OCI-LY7 (cell line): ENCODE data around the gene NDUFA6. TPM values are rescaled to one million over a fixed set of nuclear protein-coding genes. Genes with fewer than 3 reads are reported as not detected.
"Not testable (repeated sequence)": the region's sequence is repeated elsewhere in the genome, so short reads cannot be mapped to it uniquely, and the experiment has no call there.

Source experiments
- Bru-seq: library from RNA; stranded (reverse); fragments of 400-500 nt; gene quantifications from one replicate; lab custom pipeline; 2021; lab: Mats Ljungman, UMichigan
- BruChase-seq, 2 experiments: library from RNA; stranded (reverse); fragments of 400-500 nt; gene quantifications; one replicate each; lab custom pipeline; 2021; lab: Mats Ljungman, UMichigan
- BruUV-seq: library from RNA; stranded (reverse); fragments of 400-500 nt; replicated peaks from 2 replicates; lab custom pipeline; 2021; lab: Mats Ljungman, UMichigan
- CTCF ChIA-PET: fragments of 300-600 bp; sonication (Branson Sonifier 250); formaldehyde crosslinking; loops from one replicate; lab custom pipeline; 2022; ENCODE audit warnings: antibody characterized with exemption; ENCODE audit not compliant: unreplicated experiment; lab: Charles Lee
- POLR2A ChIA-PET: fragments of 300-600 bp; sonication (Branson Sonifier 250); formaldehyde crosslinking; loops from one replicate; lab custom pipeline; 2022; ENCODE audit warnings: antibody characterized with exemption; lab: Charles Lee
- DNase-seq: peaks from one replicate; pipeline ENCODE4 v3.0.0-alpha.2; 2015; ENCODE audit warnings: low spot score
- H2AFZ ChIP-seq: fragments of 200-600 bp; sonication (generic), shearing (Covaris generic); 2 replicates; pipeline ENCODE4 v1.6.1; 2014; ENCODE audit warnings: mild to moderate bottlenecking, antibody characterized with exemption, low read length, moderate library complexity
- H3K27ac ChIP-seq: fragments of 200-600 bp; sonication (generic); 2 replicates; pipeline ENCODE4 v1.5.1; 2014; ENCODE audit warnings: mixed run types, low read depth, mild to moderate bottlenecking, moderate library complexity, low read length, inconsistent platforms; ENCODE audit not compliant: poor library complexity, severe bottlenecking
- H3K36me3 ChIP-seq: fragments of 200-600 bp; sonication (generic); 2 replicates; pipeline ENCODE4 v1.6.1; 2014; ENCODE audit warnings: mild to moderate bottlenecking, antibody characterized with exemption, low read length, moderate library complexity, mixed read lengths; ENCODE audit not compliant: insufficient read depth
- H3K4me1 ChIP-seq: fragments of 200-600 bp; sonication (generic); 2 replicates; pipeline ENCODE4 v1.5.1; 2014; ENCODE audit warnings: mild to moderate bottlenecking, low read length; ENCODE audit not compliant: insufficient read depth, poor library complexity, severe bottlenecking
- H3K4me2 ChIP-seq: fragments of 200-600 bp; sonication (generic); 2 replicates; pipeline ENCODE4 v1.6.1; 2014; ENCODE audit warnings: mild to moderate bottlenecking, low read length
- H3K4me3 ChIP-seq: fragments of 200-600 bp; sonication (generic); 2 replicates; pipeline ENCODE4 v1.5.1; 2014; ENCODE audit warnings: mild to moderate bottlenecking, low read depth, low read length; ENCODE audit not compliant: poor library complexity, severe bottlenecking
- H3K79me2 ChIP-seq: fragments of 200-600 bp; sonication (generic); 2 replicates; pipeline ENCODE4 v1.6.1; 2016; ENCODE audit warnings: low read depth, mild to moderate bottlenecking, low read length, moderate library complexity, mixed read lengths; ENCODE audit not compliant: insufficient read depth
- H3K9me2 ChIP-seq: fragments of 200-600 bp; sonication (generic); 2 replicates; pipeline ENCODE4 v1.6.1; 2016; ENCODE audit warnings: mild to moderate bottlenecking, low read length, mixed read lengths; ENCODE audit not compliant: insufficient read depth
- H3K9me3 ChIP-seq: fragments of 200-600 bp; sonication (generic); 2 replicates; pipeline ENCODE4 v1.6.1; 2014; ENCODE audit warnings: mild to moderate bottlenecking, mixed run types, low read length, mixed read lengths
- H4K20me1 ChIP-seq: fragments of 200-600 bp; sonication (generic); 2 replicates; pipeline ENCODE4 v1.6.1; 2014; ENCODE audit warnings: mild to moderate bottlenecking, antibody characterized with exemption, low read length, moderate library complexity, mixed read lengths; ENCODE audit not compliant: insufficient read depth
- CTCF ChIP-seq: fragments of 200-600 bp; sonication (generic); conservative IDR thresholded peaks from 2 replicates; pipeline ENCODE4 v1.5.1; 2014; ENCODE audit warnings: mild to moderate bottlenecking, antibody characterized with exemption, low read length, moderate library complexity, mixed read lengths
- EZH2phosphoT487 ChIP-seq: fragments of 200-600 bp; sonication (generic); IDR thresholded peaks from 2 replicates; pipeline ENCODE4 v1.6.1; 2018; ENCODE audit warnings: low read depth, borderline replicate concordance, mild to moderate bottlenecking, mixed run types, antibody characterized with exemption, low read length, moderate library complexity, mixed read lengths
- intact Hi-C: fragments of 100-400 bp; cut with micrococcal nuclease; formaldehyde crosslinking; loops from one replicate; pipeline ENCODE4 v1.10.0; 2022; ENCODE audit not compliant: unreplicated experiment
- long read RNA-seq: library from polyadenylated mRNA; stranded (forward); transcript quantifications from one replicate; pipeline ENCODE4 v2.0.0, GENCODE V29; 2022
- total RNA-seq, 2 experiments: library from RNA; depleted of rRNA in 1 of 2; stranded (reverse); fragments of >200 nt in 1 of 2; shearing (Covaris generic) in 1 of 2; gene quantifications; 2 replicates each; pipeline ENCODE4 v1.2.3, GENCODE V29; 2014 to 2022

NDUFA6 gene
- total RNA-seq (2014; rRNA removed; shearing (Covaris generic)) (49.8 and 62.4 TPM in 2 replicates), total RNA-seq (2022) (57.6 and 63.8 TPM in 2 replicates), Bru-seq, nascent RNA (percentile 91 among the genes with signal in this experiment), BruChase-seq, experiment 1, labeled RNA remaining after a 6-hour chase (percentile 94 among the genes with signal in this experiment), BruChase-seq, experiment 2, labeled RNA remaining after a 2-hour chase (percentile 92 among the genes with signal in this experiment)
- long read RNA-seq, transcript NDUFA6-201 (2 exons, 475 nt) = minor isoform, 6 of 160 reads
- long read RNA-seq, transcript NDUFA6-202 (3 exons, 1,256 nt) = major isoform, 150 of 160 reads
- long read RNA-seq, partial matches to known transcripts = 0 of 160 reads
- long read RNA-seq, other reads (novel, unspliced or antisense) = 4 of 160 reads

- Histone ChIP-seq H3K4me2 (peak within 1 kb of the TSS; percentile 97), H3K36me3 (peaks cover 31% of the 10 kb centered on the region), H3K4me3 (peak within 1 kb of the TSS; percentile 84), H2AFZ (peak within 1 kb of the TSS; percentile 78), H4K20me1 (no peaks in the 10 kb centered on the region), H3K27ac (peak within 1 kb of the TSS; percentile 71), H3K4me1 (peaks cover 23% of the 10 kb centered on the region), H3K9me3 (peaks cover 12% of the 10 kb centered on the region), H3K79me2 (peaks cover 22% of the 10 kb centered on the region), H3K9me2 (no peaks in the 10 kb centered on the region)
- BruUV-seq = no TSS peak
- TF ChIP-seq CTCF = peak; percentile 93
- no peak for TF ChIP-seq EZH2phosphoT487
- ChIA-PET POLR2A (interaction anchor here (0.5 to 2.5 kb wide), 11 partner anchors 10 to 409 kb away, joined by 3 to 18 read pairs (median 3); partner anchors contain the start of gene SMDT1), CTCF (interaction anchor here (0.6 to 0.9 kb wide), 3 partner anchors 22 to 347 kb away, joined by 3 to 4 read pairs (median 3); partner anchors contain the start of gene SMIM45)
- intact Hi-C loops = loop anchor here (1.0 kb wide), 1 partner anchor 346 kb away; no protein-coding TSS in a partner anchor
- DNase-seq = peak; percentile 99
Measured at GRCh38 chr22:42090596-42091454, at the start of gene NDUFA6. Gene NDUFA6, minus strand, starts transcription at chr22:42090772. Its CDS starts 28 bp downstream, at chr22:42090744.

- H3K4me2 ChIP-seq, H3K27ac ChIP-seq, H2AFZ ChIP-seq, H3K79me2 ChIP-seq, H4K20me1 ChIP-seq, H3K4me3 ChIP-seq, DNase-seq, H3K4me1 ChIP-seq, H3K36me3 ChIP-seq, H3K9me2 ChIP-seq, H3K9me3 ChIP-seq, POLR2A ChIA-PET, BruUV-seq, CTCF ChIA-PET, intact Hi-C loops: not testable (repeated sequence)
Measured at GRCh38 chr22:42140153-42140552, 49.6 kb upstream of the NDUFA6 start.

GRCh38 chr22:42139508-42139907, 48.9 kb upstream of the NDUFA6 start:
- CTCF ChIA-PET, POLR2A ChIA-PET, BruUV-seq: not testable (repeated sequence)

More at GRCh38 chr22:42139508-42139907, 48.9 kb upstream of the NDUFA6 start:
- H4K20me1 ChIP-seq, H3K4me2 ChIP-seq, DNase-seq, H3K79me2 ChIP-seq, H2AFZ ChIP-seq, H3K9me3 ChIP-seq, H3K4me3 ChIP-seq, H3K27ac ChIP-seq, intact Hi-C loops, H3K9me2 ChIP-seq, H3K4me1 ChIP-seq, H3K36me3 ChIP-seq: not testable (repeated sequence)
